NCI-H446 treated with DMSO at 0.1 percent for 48 hours (cell line): ENCODE results near the gene NDUFA11.
"Not testable (repeated sequence)": the region's sequence is repeated elsewhere in the genome, so short reads cannot be mapped to it uniquely, and the experiment has no call there.

ENCODE experiments used
- DNase-seq: peaks from one replicate; lab custom pipeline; 2025; lab: John Stamatoyannopoulos, UW

Gene NDUFA11

GRCh38 chr19:5857203-5858081 is 46.1 kb downstream of the NDUFA11 start:
- DNase-seq, result no peak

- not testable (repeated sequence) for DNase-seq
Observed at GRCh38 chr19:5855151-5855550, 48.4 kb downstream of the NDUFA11 start.

- DNase-seq, result not testable (repeated sequence)
Observed at GRCh38 chr19:5854121-5854520, 49.5 kb downstream of the NDUFA11 start.

- DNase-seq, result no peak
Observed at GRCh38 chr19:5851302-5851701, 52.3 kb downstream of the NDUFA11 start, which contains the start of gene FUT3. FUT3 (minus strand) TSS chr19:5851449.

GRCh38 chr19:5850743-5851293 is 52.8 kb downstream of the NDUFA11 start:
- DNase-seq, result peak; percentile 19

- no peak for DNase-seq
Observed at GRCh38 chr19:5850189-5850588, 53.4 kb downstream of the NDUFA11 start.

GRCh38 chr19:5848621-5849020 is 55.0 kb downstream of the NDUFA11 start:
- not testable (repeated sequence) for DNase-seq

- DNase-seq, result not testable (repeated sequence)
Observed at GRCh38 chr19:5847846-5848245, 55.7 kb downstream of the NDUFA11 start.
